Stimulated activated CD8-positive, alpha-beta memory T cell treated with anti-CD3 and anti-CD28 coated beads, Interleukin-12 subunit alpha, Interleukin-12 subunit beta, amount 100 ng/mL, for 4 hours (primary cell): ENCODE data around the gene MGAT4B.

Experiments
- DNase-seq: peaks from one replicate; pipeline ENCODE4 v3.0.0-alpha.2; 2020; ENCODE audit warnings: low read depth

The MGAT4B gene

DNA sequence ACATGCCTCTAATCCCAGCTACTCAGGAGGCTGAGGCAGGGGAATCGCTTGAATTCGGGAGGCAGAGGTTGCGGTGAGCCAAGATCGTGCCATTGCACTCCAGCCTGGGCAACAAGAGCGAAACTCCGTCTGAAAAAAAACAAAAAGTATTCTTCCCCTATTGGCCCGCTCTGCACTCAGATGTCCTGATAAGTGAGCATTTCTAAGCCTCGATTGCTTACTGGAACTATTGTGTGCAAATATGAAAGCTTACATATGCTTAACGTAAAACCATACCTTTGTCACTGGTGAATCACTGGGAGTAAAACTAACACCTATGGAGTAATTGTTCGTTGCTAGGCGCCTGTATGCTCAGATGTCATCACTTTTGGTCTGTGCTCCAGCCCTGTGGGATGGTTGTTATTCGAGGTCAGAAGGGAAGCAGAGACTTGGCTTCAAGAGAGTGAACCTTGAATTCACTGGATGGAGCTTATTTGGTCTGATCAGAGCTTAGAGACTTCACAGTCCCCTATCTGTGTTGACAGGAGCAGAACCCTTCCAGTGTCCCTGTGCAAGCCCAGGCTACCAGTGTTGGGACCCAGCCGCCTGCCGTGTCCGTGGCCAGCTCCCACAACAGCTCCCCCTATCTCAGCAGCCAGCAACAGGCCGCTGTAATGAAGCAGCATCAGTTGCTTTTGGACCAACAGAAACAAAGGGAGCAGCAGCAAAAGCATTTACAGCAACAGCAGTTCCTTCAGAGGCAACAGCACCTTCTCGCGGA, 38.2 kb downstream of the MGAT4B start:
- DNase-seq, result no peak

GRCh38 chr5:179767496-179768100, 39.1 kb downstream of the MGAT4B start:
- no peak for DNase-seq

- DNase-seq, result no peak
Observed at GRCh38 chr5:179766726-179767455, 39.8 kb downstream of the MGAT4B start.

DNA sequence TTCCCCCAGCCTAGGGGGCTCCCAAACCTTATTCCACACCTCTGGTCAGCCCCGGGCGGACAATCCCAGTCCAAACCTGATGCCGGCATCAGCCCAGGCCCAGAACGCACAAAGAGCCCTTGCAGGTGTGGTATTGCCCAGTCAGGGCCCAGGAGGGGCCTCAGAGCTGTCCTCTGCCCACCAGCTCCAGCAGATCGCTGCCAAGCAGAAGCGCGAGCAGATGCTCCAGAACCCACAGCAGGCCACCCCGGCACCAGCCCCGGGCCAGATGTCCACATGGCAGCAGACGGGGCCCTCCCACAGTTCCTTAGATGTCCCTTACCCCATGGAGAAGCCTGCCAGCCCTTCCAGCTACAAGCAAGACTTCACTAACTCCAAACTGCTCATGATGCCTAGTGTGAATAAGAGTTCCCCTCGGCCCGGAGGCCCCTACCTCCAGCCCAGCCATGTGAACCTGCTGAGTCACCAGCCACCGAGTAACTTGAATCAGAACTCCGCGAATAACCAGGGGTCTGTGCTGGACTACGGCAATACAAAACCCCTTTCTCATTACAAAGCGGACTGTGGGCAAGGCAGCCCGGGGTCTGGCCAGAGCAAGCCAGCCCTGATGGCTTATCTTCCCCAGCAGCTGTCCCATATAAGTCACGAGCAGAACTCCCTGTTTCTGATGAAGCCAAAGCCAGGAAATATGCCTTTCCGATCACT, 40.5 kb downstream of the MGAT4B start:
- no peak for DNase-seq

GRCh38 chr5:179765400-179765799, 41.3 kb downstream of the MGAT4B start:
- DNase-seq, result no peak

GRCh38 chr5:179764056-179764455, 42.6 kb downstream of the MGAT4B start:
- DNase-seq, result no peak

GRCh38 chr5:179763215-179763945, 43.3 kb downstream of the MGAT4B start:
- no peak for DNase-seq

DNA sequence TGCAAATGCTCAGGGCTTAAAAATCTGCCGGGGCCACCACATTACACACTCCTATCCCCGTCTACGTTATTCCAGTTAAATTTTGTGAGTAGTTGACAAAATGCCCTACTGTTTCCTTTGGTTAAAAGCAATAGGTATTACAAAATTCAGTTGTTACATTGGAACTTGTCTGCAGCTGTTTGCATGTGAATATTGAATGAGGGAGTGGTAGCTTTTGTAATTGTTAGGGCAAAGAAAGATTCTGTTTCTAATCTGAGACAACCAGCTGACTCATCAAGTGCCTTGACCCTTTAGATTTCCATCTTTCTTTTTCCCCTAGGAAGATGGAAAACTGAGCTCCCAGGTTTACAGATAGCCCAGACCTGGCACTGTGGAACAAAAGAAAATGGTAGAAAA, 43.9 kb downstream of the MGAT4B start:
- no peak for DNase-seq

DNA sequence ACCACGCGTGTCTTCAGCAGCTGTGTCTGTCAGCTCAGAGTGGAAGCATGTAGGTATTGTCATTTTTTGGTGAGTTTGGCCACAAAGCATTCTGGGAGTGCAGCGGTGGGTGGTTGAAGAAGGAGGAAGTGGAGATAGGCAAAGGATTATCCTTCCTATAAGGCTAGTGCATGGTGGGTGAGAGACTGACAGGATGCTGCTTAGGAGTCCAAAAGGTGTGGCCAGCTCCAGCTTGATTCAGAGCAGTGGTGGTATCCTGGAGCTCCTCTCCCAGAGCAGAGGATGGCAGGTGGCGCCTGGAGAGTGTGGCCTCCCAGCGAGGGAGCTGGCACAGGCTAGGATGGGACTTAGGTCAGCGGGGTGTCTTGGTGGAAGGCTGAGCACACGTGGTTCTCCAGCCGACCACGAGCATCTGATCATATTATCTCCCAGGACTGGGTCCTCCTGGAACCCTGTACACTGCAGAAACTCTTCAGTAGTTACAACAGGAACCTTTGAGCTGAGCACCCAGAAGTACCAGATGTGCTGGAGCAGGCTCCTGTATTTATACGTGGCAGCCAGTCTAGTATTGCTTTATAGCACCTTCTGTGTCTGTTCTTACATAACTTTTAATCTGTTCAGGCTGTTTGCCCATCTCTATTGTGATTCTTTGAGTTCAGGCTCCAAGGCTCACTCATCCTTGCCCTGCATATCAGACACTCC, 44.4 kb downstream of the MGAT4B start:
- DNase-seq, result no peak

- DNase-seq, result no peak
Observed at GRCh38 chr5:179759581-179760551, 46.8 kb downstream of the MGAT4B start.

DNA sequence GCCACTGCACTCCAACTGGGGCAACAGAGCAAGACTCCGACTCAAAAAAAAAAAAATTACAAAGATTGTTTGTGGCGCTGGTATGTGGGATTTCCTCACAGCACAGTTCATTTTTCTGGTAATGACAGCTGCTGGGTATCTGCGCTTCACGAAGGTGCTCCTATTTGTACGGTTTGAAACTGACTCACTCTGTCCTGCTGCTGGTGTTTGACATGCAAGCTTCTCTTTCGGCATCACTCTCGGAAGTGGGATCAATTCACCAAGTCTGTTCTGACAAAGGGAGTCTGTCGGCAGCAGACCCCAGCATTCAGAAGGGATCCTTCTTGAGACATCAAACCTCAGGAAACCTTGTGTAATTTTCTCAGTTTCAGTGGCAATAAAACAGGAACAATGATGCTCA, 47.7 kb downstream of the MGAT4B start:
- DNase-seq, result no peak

DNA sequence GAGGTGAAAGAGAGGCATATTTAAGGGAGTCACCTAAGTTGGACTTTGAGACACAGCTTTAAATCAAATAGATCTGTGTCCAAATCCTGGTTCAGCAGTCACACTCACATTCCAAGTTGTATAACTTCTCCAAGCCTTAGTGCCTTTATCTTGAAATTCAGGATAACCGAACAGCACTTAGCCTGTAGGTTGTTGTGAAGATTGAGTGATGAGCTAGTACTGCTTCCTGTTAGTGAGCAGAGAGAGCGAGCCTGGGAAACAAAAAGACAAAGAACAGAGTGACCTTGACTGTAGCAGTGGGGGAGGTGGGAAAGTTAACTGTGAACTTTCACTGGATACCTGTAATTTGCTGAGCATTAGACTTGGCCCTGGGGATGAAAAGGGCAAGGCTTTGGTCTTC, 51.6 kb downstream of the MGAT4B start:
- DNase-seq, result no peak

DNA sequence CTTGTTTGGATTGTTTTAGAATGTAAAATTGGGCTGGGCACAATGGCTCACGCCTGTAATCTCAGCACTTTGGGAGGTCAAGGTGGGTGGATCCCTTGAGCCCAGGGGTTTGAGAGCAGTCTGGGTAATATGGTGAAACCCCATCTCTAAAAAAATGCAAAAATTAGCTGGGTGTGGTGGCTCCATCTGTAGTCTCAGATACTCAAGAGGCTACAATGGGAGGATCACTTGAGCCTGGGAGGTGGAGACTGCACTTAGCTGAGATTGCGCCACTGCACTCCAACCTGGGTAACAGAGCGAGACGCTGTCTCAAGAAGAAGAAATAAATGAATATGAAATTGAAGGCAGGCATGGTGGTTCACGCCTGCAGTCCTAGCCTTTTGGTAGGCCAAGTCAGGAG, 52.7 kb downstream of the MGAT4B start:
- DNase-seq, result no peak

GRCh38 chr5:179749857-179750508, 56.7 kb downstream of the MGAT4B start:
- no peak for DNase-seq

- no peak for DNase-seq
Observed at GRCh38 chr5:179747811-179748210, 58.9 kb downstream of the MGAT4B start.
